Gastroesophageal sphincter (tissue), 4 donors: Measurements from ENCODE around the gene PTPRD. TPM values are rescaled to one million over a fixed set of nuclear protein-coding genes. Genes with fewer than 3 reads are reported as not detected.

Experiments
- ATAC-seq: fragments of 150-250 bp; one replicate; pipeline ENCODE4 v1.9.1; 2016; ENCODE audit warnings: mild to moderate bottlenecking, moderate library complexity
- H3K27ac ChIP-seq, 4 donors: fragments of 200-600 bp; sonication (generic) in 3 of 4; 1 replicate in 3 of 4; 2 replicates in 1 of 4; pipeline ENCODE4 v1.5.1; 2016 to 2019
- H3K27me3 ChIP-seq: fragments of 200-600 bp; sonication (generic); one replicate; pipeline ENCODE4 v1.5.1; 2019
- H3K36me3 ChIP-seq, 2 donors: fragments of 200-600 bp; sonication (generic); one replicate each; pipeline ENCODE4 v1.5.1; 2019; ENCODE audit warnings: control low read depth in 1 of 2
- H3K4me1 ChIP-seq, 3 donors: fragments of 200-600 bp; sonication (generic); 1 replicate in 2 of 3; 2 replicates in 1 of 3; pipeline ENCODE4 v1.5.1; 2016 to 2019; ENCODE audit warnings: control low read depth in 2 of 3
- H3K4me3 ChIP-seq, 2 donors: fragments of 200-600 bp; sonication (generic); one replicate each; pipeline ENCODE4 v1.5.1; 2019; ENCODE audit warnings: mild to moderate bottlenecking in 1 of 2, moderate library complexity in 1 of 2
- H3K9me3 ChIP-seq, 3 donors: fragments of 200-600 bp; sonication (generic); one replicate each; pipeline ENCODE4 v1.5.1; 2017 to 2019; ENCODE audit warnings: control low read depth in 2 of 3
- CTCF ChIP-seq, 4 experiments: fragments of 200-600 bp in 2 of 4; fragments of 450-650 bp in 2 of 4; sonication (generic) in 1 of 4; IDR thresholded peaks; one replicate each; pipeline ENCODE4 v1.5.1; 2017 to 2019; ENCODE audit warnings: antibody characterized with exemption in 4 of 4, mild to moderate bottlenecking in 2 of 4, moderate library complexity in 2 of 4
- EP300 ChIP-seq: sonication (generic); formaldehyde crosslinking; IDR thresholded peaks from one replicate; pipeline ENCODE4 v1.6.1; 2017; ENCODE audit warnings: antibody characterized with exemption, mild to moderate bottlenecking
- POLR2A ChIP-seq, 2 donors: fragments of 450-650 bp; IDR thresholded peaks; one replicate each; pipeline ENCODE4 v1.6.1; 2017; ENCODE audit warnings: antibody characterized with exemption in 2 of 2, mild to moderate bottlenecking in 2 of 2, moderate library complexity in 1 of 2
- POLR2AphosphoS5 ChIP-seq: sonication (generic); formaldehyde crosslinking; IDR thresholded peaks from one replicate; pipeline ENCODE4 v1.6.1; 2017; ENCODE audit warnings: antibody characterized with exemption
- WGBS, 2 donors: methylation state at CpG; one replicate each; pipeline ENCODE4 v1.1.5; 2018; ENCODE audit warnings: low coverage in 1 of 2; 5-methylcytosine and 5-hydroxymethylcytosine counted together
- total RNA-seq, 4 donors: library from RNA; depleted of rRNA; stranded (reverse); fragments of >200 nt; gene quantifications; one replicate each; pipeline ENCODE4 v1.1.0, GENCODE V29; 2016

Gene PTPRD
- total RNA-seq, 4 donors from 2014 or later: 3.5 to 53.9 (median 15.8) TPM

GRCh38 chr9:8844549-8844948, 1768.3 kb downstream of the PTPRD start:
- no peaks in the 10 kb centered on the region for H3K4me1 ChIP-seq
- H3K4me3 ChIP-seq: no peak overlapping the region
- no peak overlapping the region for H3K27ac ChIP-seq
- no peak for ATAC-seq
- no peaks in the 10 kb centered on the region for H3K9me3 ChIP-seq
- H3K36me3 ChIP-seq: no peaks in the 10 kb centered on the region
- H3K27me3 ChIP-seq: peaks cover 5% of the 10 kb centered on the region
- TF ChIP-seq EP300: no peak
- TF ChIP-seq POLR2A (IDR thresholded peaks at IDR 0.05): no peak
- TF ChIP-seq CTCF (IDR thresholded peaks at IDR 0.05): no peak

- no peak for ATAC-seq
- WGBS, 2 donors: 86 to 91% methylated on average over 4 to 5 of the region's 5 CpGs
- H3K9me3 ChIP-seq: no peaks in the 10 kb centered on the region
- no peak overlapping the region for H3K4me3 ChIP-seq
- no peaks in the 10 kb centered on the region for H3K36me3 ChIP-seq
- no peaks in the 10 kb centered on the region for H3K27me3 ChIP-seq
- H3K4me1 ChIP-seq: no peaks in the 10 kb centered on the region
- no peak for TF ChIP-seq POLR2AphosphoS5
- TF ChIP-seq CTCF (IDR thresholded peaks at IDR 0.05): no peak
- no peak for TF ChIP-seq POLR2A (IDR thresholded peaks at IDR 0.05)
- H3K27ac ChIP-seq: no peak overlapping the region
Observed at GRCh38 chr9:8842402-8843193, 1770.2 kb downstream of the PTPRD start.

GRCh38 chr9:8838136-8838535, 1774.7 kb downstream of the PTPRD start:
- no peak overlapping the region for H3K27ac ChIP-seq
- WGBS, 2 donors: 82 to 92% methylated on average over 3 of the region's 3 CpGs
- ATAC-seq: no peak

GRCh38 chr9:8835291-8835690, 1777.5 kb downstream of the PTPRD start:
- H3K27ac ChIP-seq: no peak overlapping the region
- WGBS, 2 donors: 92 to 100% methylated on average over 3 of the region's 3 CpGs
- no peaks in the 10 kb centered on the region for H3K9me3 ChIP-seq
- H3K27me3 ChIP-seq: no peaks in the 10 kb centered on the region
- H3K36me3 ChIP-seq: no peaks in the 10 kb centered on the region
- TF ChIP-seq POLR2A (IDR thresholded peaks at IDR 0.05) (no peak), CTCF (IDR thresholded peaks at IDR 0.05) (no peak), EP300 (no peak), POLR2AphosphoS5 (no peak)
- no peak for ATAC-seq
- H3K4me3 ChIP-seq: no peak overlapping the region
- no peaks in the 10 kb centered on the region for H3K4me1 ChIP-seq

More at GRCh38 chr9:8838136-8838535, 1774.7 kb downstream of the PTPRD start:
- TF ChIP-seq POLR2AphosphoS5 (no peak), CTCF (IDR thresholded peaks at IDR 0.05) (no peak), EP300 (no peak), POLR2A (IDR thresholded peaks at IDR 0.05) (no peak)
- Histone ChIP-seq H3K4me1 (no peaks in the 10 kb centered on the region), H3K9me3 (no peaks in the 10 kb centered on the region), H3K27me3 (no peaks in the 10 kb centered on the region), H3K36me3 (no peaks in the 10 kb centered on the region), H3K4me3 (no peak overlapping the region)

- TF ChIP-seq EP300 (no peak), POLR2A (IDR thresholded peaks at IDR 0.05) (no peak), CTCF (IDR thresholded peaks at IDR 0.05) (no peak), POLR2AphosphoS5 (no peak)
- Histone ChIP-seq H3K36me3 (no peaks in the 10 kb centered on the region), H3K4me3 (no peak overlapping the region), H3K4me1 (no peaks in the 10 kb centered on the region), H3K27ac (no peak overlapping the region), H3K27me3 (no peaks in the 10 kb centered on the region), H3K9me3 (no peaks in the 10 kb centered on the region)
- WGBS, 2 donors: 75 to 83% methylated on average over 1 of the region's 1 CpG
- no peak for ATAC-seq
Observed at GRCh38 chr9:8832955-8833354, 1779.8 kb downstream of the PTPRD start.
